ENCODE measurements around the gene TPRA1. TPM values are rescaled to one million over a fixed set of nuclear protein-coding genes. Genes with fewer than 3 reads are reported as not detected.

The TPRA1 gene
- total RNA-seq, 1 donor = 25.6 TPM

- DNase-seq (ENCODE audit: low read depth) = no peak
- TF ChIP-seq CTCF (IDR thresholded peaks at IDR 0.05; ENCODE audit: insufficient read depth, low read length) = no peak
- no peak overlapping the region for H3K4me3 ChIP-seq (ENCODE audit: low read depth, low read length)
Measured at GRCh38 chr3:127550468-127551157, 39.9 kb downstream of the TPRA1 start.

GRCh38 chr3:127549826-127550467, 40.6 kb downstream of the TPRA1 start:
- TF ChIP-seq CTCF (IDR thresholded peaks at IDR 0.05; ENCODE audit: insufficient read depth, low read length) = no peak
- no peak for DNase-seq (ENCODE audit: low read depth)
- no peak overlapping the region for H3K4me3 ChIP-seq (ENCODE audit: low read depth, low read length)

- peak; percentile 58 for DNase-seq (ENCODE audit: low read depth)
- H3K4me3 ChIP-seq (ENCODE audit: low read depth, low read length) = peak overlapping the region; percentile 68
- TF ChIP-seq CTCF (IDR thresholded peaks at IDR 0.05; ENCODE audit: insufficient read depth, low read length) = peak; percentile 69
Measured at GRCh38 chr3:127547761-127548605, 42.5 kb downstream of the TPRA1 start.

GRCh38 chr3:127546970-127547733, 43.4 kb downstream of the TPRA1 start:
- TF ChIP-seq CTCF (IDR thresholded peaks at IDR 0.05; ENCODE audit: insufficient read depth, low read length) = no peak
- DNase-seq (ENCODE audit: low read depth) = no peak
- peak overlapping the region; percentile 68 for H3K4me3 ChIP-seq (ENCODE audit: low read depth, low read length)

GRCh38 chr3:127546554-127546953, 44.0 kb downstream of the TPRA1 start:
- no peak for DNase-seq (ENCODE audit: low read depth)
- TF ChIP-seq CTCF (IDR thresholded peaks at IDR 0.05; ENCODE audit: insufficient read depth, low read length) = no peak
- no peak overlapping the region for H3K4me3 ChIP-seq (ENCODE audit: low read depth, low read length)

GRCh38 chr3:127545711-127546457, 44.6 kb downstream of the TPRA1 start:
- no peak for DNase-seq (ENCODE audit: low read depth)
- H3K4me3 ChIP-seq (ENCODE audit: low read depth, low read length) = no peak overlapping the region
- TF ChIP-seq CTCF (IDR thresholded peaks at IDR 0.05; ENCODE audit: insufficient read depth, low read length) = no peak
